NB4 (cell line): ENCODE data around the gene CNKSR1.

Experiments
- DNase-seq: peaks from one replicate; pipeline ENCODE4 v3.0.0; 2010; ENCODE audit warnings: low read depth
- H3K4me3 ChIP-seq: one replicate; pipeline ENCODE4 v1.5.1; 2011; ENCODE audit warnings: mild to moderate bottlenecking, low read depth, low read length, moderate library complexity
- MYC ChIP-seq: IDR thresholded peaks from 2 replicates; pipeline ENCODE4 v1.6.1; 2011; ENCODE audit warnings: low read depth, low read length
- POLR2A ChIP-seq: IDR thresholded peaks from 2 replicates; pipeline ENCODE4 v1.6.1; 2011; ENCODE audit warnings: mild to moderate bottlenecking; ENCODE audit not compliant: insufficient read length; ENCODE audit errors: extremely low read depth
- TF ChIP-seq, protein P1 (sequence below): IDR thresholded peaks from 2 replicates; pipeline ENCODE4 v1.6.1; 2011; ENCODE audit warnings: low read depth, low read length
- TF ChIP-seq, protein P2 (sequence below): IDR thresholded peaks from one replicate; pipeline ENCODE4 v1.5.1; 2012; ENCODE audit warnings: low read depth, low read length

CNKSR1 gene

DNA sequence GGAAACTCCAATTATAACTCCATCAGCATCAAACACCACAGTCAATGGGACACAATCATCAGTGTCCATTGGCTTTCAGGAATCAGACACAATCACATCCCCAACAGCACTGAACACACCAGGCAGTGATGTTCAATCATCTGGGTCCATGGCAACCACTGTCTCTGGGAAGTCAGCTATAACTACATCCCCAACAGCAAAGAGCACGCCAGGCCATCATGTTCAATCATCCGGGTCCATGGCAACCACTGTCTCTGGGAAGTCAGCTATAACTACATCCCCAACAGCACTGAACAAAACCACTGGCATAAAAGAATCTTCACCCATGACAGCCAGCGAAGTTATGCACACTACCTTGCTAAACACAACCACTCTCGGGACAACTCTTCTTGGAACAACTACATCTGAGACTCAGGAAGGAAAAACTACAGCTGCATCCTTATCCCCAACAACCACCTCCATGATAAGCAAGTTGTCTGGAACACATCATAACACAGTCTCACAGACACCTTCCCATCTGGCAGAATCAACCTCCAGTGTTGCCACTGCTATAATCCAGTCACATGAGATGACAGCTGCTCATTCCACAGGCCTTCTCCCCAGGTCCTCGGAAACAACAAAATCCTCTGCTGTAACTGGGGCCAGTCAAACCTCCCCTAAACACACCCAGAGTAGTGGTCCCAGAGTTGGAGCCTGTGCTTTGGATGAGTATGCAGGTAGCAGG is 33.0 kb downstream of the CNKSR1 start:
- H3K4me3 ChIP-seq: no peak overlapping the region
- TF ChIP-seq, protein P1, sequence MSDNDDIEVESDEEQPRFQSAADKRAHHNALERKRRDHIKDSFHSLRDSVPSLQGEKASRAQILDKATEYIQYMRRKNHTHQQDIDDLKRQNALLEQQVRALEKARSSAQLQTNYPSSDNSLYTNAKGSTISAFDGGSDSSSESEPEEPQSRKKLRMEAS: no peak
- TF ChIP-seq, protein P2, sequence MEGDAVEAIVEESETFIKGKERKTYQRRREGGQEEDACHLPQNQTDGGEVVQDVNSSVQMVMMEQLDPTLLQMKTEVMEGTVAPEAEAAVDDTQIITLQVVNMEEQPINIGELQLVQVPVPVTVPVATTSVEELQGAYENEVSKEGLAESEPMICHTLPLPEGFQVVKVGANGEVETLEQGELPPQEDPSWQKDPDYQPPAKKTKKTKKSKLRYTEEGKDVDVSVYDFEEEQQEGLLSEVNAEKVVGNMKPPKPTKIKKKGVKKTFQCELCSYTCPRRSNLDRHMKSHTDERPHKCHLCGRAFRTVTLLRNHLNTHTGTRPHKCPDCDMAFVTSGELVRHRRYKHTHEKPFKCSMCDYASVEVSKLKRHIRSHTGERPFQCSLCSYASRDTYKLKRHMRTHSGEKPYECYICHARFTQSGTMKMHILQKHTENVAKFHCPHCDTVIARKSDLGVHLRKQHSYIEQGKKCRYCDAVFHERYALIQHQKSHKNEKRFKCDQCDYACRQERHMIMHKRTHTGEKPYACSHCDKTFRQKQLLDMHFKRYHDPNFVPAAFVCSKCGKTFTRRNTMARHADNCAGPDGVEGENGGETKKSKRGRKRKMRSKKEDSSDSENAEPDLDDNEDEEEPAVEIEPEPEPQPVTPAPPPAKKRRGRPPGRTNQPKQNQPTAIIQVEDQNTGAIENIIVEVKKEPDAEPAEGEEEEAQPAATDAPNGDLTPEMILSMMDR: no peak
- no peak for TF ChIP-seq POLR2A
- no peak for TF ChIP-seq MYC
- DNase-seq: no peak

DNA sequence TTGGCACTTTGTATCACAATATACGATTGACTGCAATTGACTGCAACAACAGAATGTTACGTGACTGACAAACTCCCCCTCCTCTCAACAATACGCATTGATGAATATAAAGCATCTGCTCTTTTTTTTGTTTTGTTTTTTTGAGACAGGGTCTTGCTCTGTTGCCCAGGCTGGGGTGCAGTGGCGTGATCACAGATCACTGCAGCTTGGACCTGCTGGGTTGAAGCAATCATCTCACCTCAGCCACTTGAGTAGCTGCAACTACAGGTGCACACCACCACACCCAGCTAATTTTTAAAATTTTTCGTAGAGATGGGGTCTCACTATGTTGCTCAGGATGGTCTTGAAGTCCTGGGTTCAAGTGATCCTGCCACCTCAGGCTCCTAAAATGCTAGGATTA is 35.4 kb downstream of the CNKSR1 start:
- TF ChIP-seq POLR2A (no peak), MYC (no peak)
- TF ChIP-seq, protein P2: no peak
- TF ChIP-seq, protein P1: no peak
- DNase-seq: no peak
- H3K4me3 ChIP-seq: no peak overlapping the region

DNA sequence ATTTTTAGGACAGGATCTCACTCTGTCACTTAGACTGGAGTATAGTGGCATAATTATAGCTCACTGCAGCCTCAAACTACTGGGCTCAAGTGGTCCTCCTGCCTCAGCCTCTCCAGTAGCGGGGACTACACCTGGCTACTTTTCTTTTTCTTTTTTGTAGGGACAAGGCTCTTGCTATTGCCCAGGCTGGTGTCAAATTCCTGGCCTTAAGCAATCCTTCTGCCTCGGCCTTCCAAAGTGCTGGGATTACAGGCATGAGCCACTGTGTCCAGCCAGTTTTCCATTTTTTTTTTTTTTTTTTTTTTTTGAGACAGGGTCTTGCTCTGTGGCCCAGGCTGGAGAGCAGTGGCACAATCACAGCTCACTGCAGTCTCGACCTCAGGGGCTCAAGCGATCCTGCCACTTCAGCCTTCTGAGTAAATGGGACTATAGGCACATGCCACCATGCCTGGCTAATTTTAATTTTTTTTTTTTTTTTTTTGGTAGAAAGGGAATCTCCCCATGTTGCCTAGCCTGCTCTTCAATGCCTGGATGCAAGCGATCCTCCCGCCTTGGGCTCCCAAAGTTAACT is 36.1 kb downstream of the CNKSR1 start:
- TF ChIP-seq POLR2A (no peak), MYC (no peak)
- TF ChIP-seq, protein P2: no peak
- TF ChIP-seq, protein P1: no peak
- DNase-seq: no peak
- H3K4me3 ChIP-seq: no peak overlapping the region

DNA sequence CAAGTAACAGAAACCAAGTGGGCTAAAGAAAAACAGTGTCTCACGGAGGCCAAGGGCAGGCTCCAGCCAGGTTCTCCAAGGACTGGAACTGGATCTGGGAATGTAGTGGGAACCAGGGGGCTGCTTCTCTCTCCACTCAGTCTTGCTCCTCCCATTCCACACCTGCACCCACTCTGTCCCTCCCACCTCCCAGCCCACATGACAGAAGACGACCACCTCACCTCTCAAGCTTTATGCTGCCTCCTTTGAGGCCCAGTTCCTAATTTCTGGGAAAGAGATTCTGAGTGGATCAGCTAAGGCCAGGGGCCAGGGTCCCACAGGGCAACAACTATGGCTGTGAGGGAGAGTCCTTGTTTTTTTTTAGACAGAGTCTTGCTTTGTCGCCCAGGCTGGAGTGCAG is 38.0 kb downstream of the CNKSR1 start:
- TF ChIP-seq MYC (no peak), POLR2A (no peak)
- TF ChIP-seq, protein P2: no peak
- TF ChIP-seq, protein P1: no peak
- no peak for DNase-seq
- no peak overlapping the region for H3K4me3 ChIP-seq

DNA sequence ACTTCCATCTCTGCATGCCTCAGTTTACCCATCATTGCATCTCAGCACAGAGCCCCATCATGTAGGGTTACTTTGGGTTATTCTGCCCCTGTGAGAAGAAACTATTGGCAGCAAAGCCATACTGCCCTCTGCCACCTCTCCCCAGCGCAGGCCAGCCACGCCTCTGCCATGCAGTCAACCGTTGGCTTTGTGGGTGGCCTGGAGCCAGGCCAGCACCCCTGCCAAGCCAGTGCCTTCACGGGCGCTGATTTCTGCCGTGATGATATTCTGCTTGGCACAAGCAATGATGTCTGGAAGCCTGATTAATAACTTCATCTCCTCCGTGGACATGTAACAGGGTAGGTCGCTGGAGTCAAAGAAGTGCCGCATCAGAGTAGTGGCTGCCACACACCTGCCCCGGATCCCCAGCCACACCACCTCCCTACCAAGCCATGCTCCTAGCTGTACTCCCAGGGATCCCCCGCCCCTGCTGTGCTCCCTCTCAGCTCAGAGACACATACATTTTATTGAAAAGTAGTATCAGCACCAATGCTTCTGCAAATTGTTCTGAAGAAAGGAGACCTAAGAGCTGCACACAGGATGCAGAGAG is 41.7 kb downstream of the CNKSR1 start:
- H3K4me3 ChIP-seq: no peak overlapping the region
- no peak for DNase-seq
- TF ChIP-seq POLR2A (no peak), MYC (no peak)
- TF ChIP-seq, protein P2: no peak
- TF ChIP-seq, protein P1: no peak
